Epithelial cell of prostate (primary cell): Measurements from ENCODE around the gene OTOS.

Experiments used
- DNase-seq: peaks from one replicate; pipeline ENCODE4 v3.0.0-alpha.2; 2011; ENCODE audit warnings: low read depth, low spot score
- H3K27ac ChIP-seq: fragments of 450-650 bp; 2 replicates; pipeline ENCODE4 v1.5.1; 2017; ENCODE audit warnings: mild to moderate bottlenecking

Gene OTOS

DNA sequence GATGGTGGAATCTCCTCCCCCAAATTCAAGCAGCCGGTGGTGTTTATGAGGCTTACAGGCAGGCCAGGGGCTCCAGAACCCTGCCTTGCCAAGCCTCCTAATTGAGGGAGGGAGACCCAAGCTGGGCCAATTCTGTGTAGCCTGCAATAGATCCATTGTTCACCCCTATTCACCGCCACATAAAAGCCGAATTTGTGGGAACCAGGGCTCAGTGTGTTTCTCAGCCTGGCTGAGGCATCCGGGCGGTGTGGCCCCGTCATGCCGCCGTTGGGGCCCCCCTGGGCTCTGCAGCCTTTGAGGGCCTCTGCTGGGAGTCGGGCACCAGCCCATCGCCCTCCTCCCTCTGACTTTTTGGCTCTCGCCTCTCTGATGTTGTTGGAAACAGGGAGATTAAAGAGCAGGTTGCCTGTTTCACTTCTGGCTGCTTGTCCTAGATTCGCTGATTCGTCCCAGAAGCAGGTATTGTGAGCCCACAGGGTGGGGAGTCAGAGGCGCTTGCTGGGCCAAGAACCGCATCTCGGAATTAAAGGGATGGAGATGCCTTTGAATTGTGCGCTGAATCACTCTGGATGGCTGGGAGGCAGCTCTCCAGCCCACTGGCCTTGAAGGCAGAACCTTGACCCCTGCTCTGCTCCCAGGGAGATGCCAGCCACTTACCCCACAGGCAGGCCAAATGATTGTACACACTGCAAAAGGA lies 14.7 kb upstream of the OTOS start:
- no peak for DNase-seq
- H3K27ac ChIP-seq: no peak overlapping the region

- no peak for DNase-seq
- H3K27ac ChIP-seq: no peak overlapping the region
Observed at GRCh38 chr2:240154606-240155005, 14.1 kb upstream of the OTOS start.

DNA sequence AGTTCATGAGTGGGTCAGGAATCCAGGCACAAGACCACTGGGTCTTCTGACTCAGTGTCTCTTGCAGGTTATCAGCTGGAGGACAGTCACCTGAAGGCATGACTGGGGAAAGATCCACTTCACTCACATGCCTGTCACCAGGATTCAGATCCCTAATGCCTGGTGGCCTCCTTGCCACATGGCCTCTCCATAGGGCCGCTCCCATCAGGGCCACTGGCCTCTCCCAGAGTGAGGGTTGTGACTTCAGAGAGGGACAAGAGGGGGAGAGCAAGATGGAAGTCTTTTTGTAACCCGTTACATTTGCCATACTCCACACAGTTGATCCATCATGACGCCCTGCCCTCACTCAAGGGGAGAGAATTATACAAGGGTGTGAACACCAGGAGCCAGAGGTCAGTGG lies 13.0 kb upstream of the OTOS start:
- no peak overlapping the region for H3K27ac ChIP-seq
- DNase-seq: no peak

GRCh38 chr2:240151477-240152031 lies 11.1 kb upstream of the OTOS start:
- DNase-seq: no peak
- H3K27ac ChIP-seq: no peak overlapping the region

- H3K27ac ChIP-seq: no peak overlapping the region
- DNase-seq: no peak
Observed at GRCh38 chr2:240149943-240150784, 9.7 kb upstream of the OTOS start.

GRCh38 chr2:240147911-240148587 lies 7.6 kb upstream of the OTOS start:
- H3K27ac ChIP-seq: no peak overlapping the region
- no peak for DNase-seq

DNA sequence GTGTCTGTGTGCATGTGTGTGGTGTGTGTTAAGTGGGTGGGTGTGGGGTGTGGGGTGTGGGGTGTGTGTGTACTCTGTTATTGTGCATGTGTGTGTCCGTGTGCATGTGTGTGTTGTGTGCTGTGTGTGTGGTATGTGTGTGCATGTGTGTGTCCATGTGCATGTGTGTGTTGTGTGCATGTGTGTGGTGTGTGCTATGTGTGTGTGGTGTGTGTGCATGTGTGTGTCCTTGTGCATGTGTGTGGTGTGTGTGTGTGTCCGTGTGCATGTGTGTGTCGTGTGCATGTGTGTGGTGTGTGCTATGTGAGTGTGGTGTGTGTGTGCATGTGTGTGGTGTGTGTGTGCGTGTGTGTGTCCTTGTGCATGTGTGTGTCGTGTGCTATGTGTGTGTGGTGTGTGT lies 6.9 kb upstream of the OTOS start:
- no peak for DNase-seq
- no peak overlapping the region for H3K27ac ChIP-seq

DNA sequence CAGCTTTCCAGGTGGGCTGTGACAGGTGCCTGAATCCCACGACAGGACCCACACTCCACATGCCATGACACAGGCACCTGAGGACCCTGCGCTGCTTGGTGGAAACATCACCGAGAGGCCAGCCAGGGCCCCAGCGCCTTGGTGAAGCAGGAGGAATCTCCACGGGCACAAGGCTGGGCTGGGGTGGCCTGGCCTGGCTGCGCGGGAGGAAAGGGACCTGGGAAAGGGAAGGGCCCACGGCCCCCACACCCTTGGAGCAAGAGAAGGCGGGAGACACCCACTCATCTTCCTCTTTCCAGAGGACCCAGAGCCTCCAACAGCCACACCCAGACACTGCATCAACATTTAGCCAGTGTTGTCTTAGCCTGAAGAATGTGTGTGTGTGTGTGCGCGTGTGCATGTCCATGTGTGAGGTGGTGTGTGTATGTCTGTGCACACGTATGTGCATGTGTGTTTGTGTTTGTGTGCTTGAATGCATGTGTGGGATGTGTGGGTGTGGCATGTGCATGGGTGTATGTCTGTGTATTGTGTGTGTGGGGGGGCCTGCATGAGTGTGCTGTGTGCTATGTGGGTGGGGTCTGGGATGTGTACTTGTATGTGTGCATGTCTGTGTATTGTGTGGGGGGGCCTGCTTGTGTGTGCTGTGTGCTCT lies 6.3 kb upstream of the OTOS start:
- DNase-seq: no peak

GRCh38 chr2:240146141-240146561 lies 5.7 kb upstream of the OTOS start:
- no peak overlapping the region for H3K27ac ChIP-seq
- DNase-seq: no peak

More for the DNA sequence above, 6.3 kb upstream of the OTOS start:
- H3K27ac ChIP-seq: no peak overlapping the region

DNA sequence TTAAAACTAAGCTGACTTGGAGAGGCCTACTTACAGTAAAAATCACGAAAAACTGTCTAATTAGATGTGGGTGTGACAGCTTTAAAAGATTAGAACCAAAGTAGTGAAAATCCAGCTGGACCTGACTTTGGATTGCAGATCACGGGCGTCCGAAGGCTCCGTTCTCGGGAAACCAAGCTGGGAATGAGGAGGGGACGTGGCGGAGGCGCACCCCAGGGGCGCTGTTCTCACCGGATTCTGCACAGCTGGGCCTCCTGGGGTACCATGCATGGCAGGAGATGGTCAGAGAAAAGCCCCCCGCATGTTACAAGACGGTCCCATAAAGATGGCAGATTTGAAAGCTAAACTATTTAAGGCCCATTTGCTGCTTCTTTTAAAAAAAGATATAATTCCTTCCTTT lies 5.0 kb upstream of the OTOS start:
- no peak overlapping the region for H3K27ac ChIP-seq
- DNase-seq: no peak

DNA sequence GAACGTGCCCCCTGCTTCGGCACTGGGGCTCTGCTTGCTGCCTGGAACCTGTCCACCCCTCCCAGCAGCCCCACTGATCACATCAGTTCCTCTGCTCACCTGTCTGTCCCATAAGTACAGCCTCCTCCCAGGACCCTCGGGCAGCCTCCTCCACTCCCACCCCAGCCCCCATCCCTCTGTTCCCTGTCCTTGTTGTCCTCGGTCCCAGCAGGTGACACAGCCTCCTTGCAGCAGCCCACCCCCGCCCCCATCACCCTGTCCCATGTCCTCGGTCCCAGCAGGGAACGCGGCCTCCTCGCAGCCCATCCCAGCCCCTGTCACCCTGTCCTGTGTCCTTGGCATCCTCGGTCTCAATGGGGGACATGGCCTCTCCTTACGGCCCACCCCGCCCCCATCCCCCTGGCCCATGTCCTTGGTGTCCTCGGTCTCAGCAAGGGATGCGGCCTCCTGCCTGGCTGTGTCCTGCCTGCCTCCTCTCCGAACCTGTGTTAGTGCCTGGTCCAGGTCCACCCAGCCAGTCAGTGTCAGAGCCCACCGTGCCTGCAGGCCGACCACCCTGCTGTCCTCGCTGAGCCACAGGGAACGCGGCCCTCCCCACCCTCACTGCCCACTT lies 4.3 kb upstream of the OTOS start:
- no peak for DNase-seq
- H3K27ac ChIP-seq: no peak overlapping the region

DNA sequence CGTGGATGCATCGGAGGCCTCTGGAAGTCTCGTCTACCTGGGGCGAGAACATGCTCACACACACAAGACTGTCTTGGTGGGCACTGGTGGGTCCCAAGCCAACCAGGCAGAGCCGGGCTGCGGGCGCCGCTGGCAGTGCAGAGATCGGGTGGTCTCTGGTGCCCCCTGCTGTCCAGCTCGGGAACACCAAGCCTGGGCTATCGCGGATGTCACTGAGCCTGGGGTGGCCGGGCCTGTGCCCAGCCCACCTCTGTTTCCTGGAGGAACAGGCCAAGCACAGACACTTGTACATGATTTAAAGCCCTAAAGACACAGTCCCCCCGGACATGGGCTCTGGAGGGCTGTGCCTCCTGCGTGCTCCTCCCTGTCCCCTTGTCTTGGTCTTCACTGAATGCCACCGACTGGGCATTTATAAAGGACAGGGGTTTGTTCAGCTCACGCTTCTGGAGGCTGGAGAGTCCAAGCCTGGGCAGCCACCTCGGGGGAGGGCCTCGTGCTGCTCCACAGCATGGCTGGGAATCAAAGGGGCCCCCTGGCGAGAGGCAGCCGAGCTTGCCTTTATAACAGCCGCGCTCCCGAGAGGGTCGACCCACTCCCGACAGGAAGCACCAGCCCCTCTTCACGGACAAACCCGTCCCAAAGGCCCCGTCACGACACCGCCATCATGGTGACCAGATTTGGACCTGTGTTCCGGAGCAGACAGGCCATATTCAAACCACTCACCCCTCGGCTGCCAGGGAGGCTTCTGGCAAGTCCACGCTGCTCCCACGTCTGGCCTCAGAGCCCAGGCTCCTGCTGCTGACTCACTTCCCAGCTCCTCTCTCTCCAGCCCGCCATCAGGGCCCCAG lies 3.6 kb upstream of the OTOS start:
- H3K27ac ChIP-seq: no peak overlapping the region
- DNase-seq: no peak

GRCh38 chr2:240143276-240143675 lies 2.8 kb upstream of the OTOS start:
- DNase-seq: no peak
- no peak overlapping the region for H3K27ac ChIP-seq

- no peak overlapping the region for H3K27ac ChIP-seq
- no peak for DNase-seq
Observed at GRCh38 chr2:240142859-240143258, 2.4 kb upstream of the OTOS start.

DNA sequence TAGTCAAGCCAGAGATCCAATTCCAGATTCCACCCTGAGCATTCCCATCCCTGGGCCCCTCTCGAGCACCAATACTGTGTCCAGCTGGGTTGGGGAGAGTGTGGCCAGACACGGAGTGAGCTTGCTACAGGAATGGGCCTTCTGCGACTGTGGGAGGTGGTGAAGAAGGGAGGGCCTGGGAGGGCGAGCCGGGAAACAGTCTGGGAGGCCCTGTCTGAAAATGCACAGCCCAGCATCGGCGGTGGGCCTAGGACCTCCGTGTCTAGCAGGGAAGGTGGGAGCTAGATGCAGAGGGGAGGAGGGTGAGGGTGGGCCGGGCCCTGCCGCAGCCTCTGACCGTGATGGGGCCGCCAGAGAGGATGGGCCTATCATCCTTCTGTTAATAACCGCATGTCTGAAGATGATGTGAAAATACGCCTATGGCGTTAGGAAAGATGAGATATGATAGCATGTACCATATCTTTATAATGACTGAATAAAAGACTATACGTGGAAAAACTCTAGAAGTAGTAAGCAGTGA lies 1.9 kb upstream of the OTOS start:
- H3K27ac ChIP-seq: no peak overlapping the region
- no peak for DNase-seq

DNA sequence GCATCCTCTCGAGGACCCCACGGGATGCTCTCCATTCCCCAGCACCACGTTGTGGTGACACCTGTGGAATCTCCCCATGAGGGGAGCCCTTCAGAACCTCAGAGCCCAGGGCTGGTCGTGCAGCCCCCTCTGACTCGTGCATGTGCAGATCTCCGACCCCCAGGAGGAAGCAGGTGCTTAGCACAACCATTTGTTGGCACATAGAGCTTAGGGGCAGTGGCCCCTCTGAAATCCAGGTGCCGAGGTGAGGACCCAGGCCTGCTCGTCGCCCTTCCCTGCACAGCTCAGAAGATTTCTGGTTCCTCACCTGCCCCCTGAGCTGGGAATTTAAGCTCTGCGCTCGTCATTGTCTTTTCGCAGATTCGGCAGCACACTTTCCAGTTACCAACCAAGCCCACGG lies 1.3 kb upstream of the OTOS start:
- no peak for DNase-seq
- H3K27ac ChIP-seq: no peak overlapping the region

- DNase-seq: no peak
- no peak overlapping the region for H3K27ac ChIP-seq
Observed at GRCh38 chr2:240140920-240141319, 462 bp upstream of the OTOS start.

DNA sequence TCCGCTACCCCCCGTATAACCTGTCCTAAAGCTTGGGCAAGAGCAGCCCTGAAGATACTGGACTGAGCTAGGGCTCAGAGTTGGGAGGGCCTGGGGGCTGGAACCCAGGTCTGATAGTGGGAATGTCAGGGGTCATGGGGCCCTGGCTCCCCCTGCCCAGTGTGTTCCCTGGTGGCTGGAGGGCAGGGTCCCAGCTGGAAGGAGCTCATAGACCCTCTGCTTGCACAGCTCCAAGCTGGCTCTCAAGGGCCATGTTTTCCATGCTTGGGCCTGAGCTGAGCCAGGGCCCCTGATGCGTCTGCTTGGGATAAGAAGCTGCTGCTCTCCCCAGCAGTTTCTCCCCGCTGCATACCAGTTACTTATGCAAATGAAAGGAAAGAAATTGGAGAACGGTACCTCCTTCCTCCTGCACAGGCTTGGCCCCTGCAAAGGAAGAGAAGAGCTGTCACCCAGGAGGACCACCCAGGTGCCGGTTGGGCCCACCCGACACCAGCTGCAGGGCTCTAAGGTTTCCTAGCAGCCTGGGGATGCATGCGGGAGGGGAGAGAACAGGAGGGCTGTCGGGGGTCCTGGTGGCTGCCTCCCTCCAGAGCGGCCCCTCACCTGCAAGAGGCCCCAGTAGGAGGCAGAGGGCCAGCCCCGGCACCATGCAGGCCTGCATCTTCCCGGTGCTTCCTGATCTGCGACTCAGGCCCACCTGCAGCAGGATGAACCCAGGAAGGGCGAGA lies 628 bp downstream of the OTOS start:
- no peak overlapping the region for H3K27ac ChIP-seq
- no peak for DNase-seq
